A673 (cell line): ENCODE measurements around the gene ALPI. TPM values are rescaled to one million over a fixed set of nuclear protein-coding genes. Genes with fewer than 3 reads are reported as not detected.

Source experiments
- BruUV-seq: library from RNA; stranded (reverse); fragments of 400-500 nt; replicated peaks from 2 replicates; lab custom pipeline; 2021; lab: Mats Ljungman, UMichigan
- CTCF ChIA-PET: fragments of 300-600 bp; sonication (Branson Sonifier 250); formaldehyde crosslinking; loops from one replicate; lab custom pipeline; 2022; ENCODE audit warnings: antibody characterized with exemption; lab: Charles Lee
- POLR2A ChIA-PET: fragments of 300-600 bp; sonication (Branson Sonifier 250); formaldehyde crosslinking; loops from one replicate; lab custom pipeline; 2022; ENCODE audit warnings: antibody characterized with exemption; ENCODE audit not compliant: low non-redundant PET; lab: Charles Lee
- DNase-seq: peaks from one replicate; pipeline ENCODE4 v3.0.0-alpha.2; 2015; ENCODE audit warnings: low spot score
- H3K27ac ChIP-seq: fragments of 200-600 bp; sonication (generic); 2 replicates; pipeline ENCODE4 v1.5.1; 2016; ENCODE audit warnings: mixed run types, low read depth, mild to moderate bottlenecking, mixed read lengths, antibody characterized with exemption, low read length; ENCODE audit not compliant: poor library complexity, severe bottlenecking
- H3K27me3 ChIP-seq: fragments of 200-600 bp; sonication (generic); replicated peaks from 2 replicates; pipeline ENCODE4 v1.6.1; 2017; ENCODE audit warnings: mixed run types, low read depth, mild to moderate bottlenecking, mixed read lengths, antibody characterized with exemption, low read length; ENCODE audit not compliant: insufficient read depth, poor library complexity
- H3K36me3 ChIP-seq: fragments of 200-600 bp; sonication (generic); 2 replicates; pipeline ENCODE4 v1.6.1; 2016; ENCODE audit warnings: mixed run types, mild to moderate bottlenecking, mixed read lengths, antibody characterized with exemption, low read length; ENCODE audit not compliant: insufficient read depth, poor library complexity, severe bottlenecking
- H3K4me1 ChIP-seq: fragments of 200-600 bp; sonication (generic); 2 replicates; pipeline ENCODE4 v1.6.1; 2017; ENCODE audit warnings: mixed run types, mild to moderate bottlenecking, mixed read lengths, antibody characterized with exemption, low read length; ENCODE audit not compliant: insufficient read depth, poor library complexity, severe bottlenecking
- H3K4me3 ChIP-seq: fragments of 200-600 bp; sonication (generic); 2 replicates; pipeline ENCODE4 v1.5.1; 2016; ENCODE audit warnings: low read depth, mixed run types, mild to moderate bottlenecking, mixed read lengths, low read length; ENCODE audit not compliant: poor library complexity, severe bottlenecking
- H3K9me3 ChIP-seq: fragments of 200-600 bp; sonication (generic); 2 replicates; pipeline ENCODE4 v1.6.1; 2016; ENCODE audit warnings: mixed run types, low read depth, mild to moderate bottlenecking, mixed read lengths, antibody characterized with exemption, low read length; ENCODE audit not compliant: poor library complexity, severe bottlenecking
- CTCF ChIP-seq: fragments of 300-800, 200-600 bp; sonication (generic); conservative IDR thresholded peaks from 2 replicates; pipeline ENCODE4 v1.5.1; 2017; ENCODE audit warnings: low read depth, mild to moderate bottlenecking, antibody characterized with exemption, low read length, moderate library complexity, mixed read lengths
- EZH2 ChIP-seq: fragments of 200-600 bp; sonication (generic); IDR thresholded peaks from 2 replicates; pipeline ENCODE4 v1.6.1; 2017; ENCODE audit warnings: borderline replicate concordance, low read depth, mild to moderate bottlenecking, mixed read lengths, antibody characterized with exemption, low read length; ENCODE audit not compliant: poor library complexity, severe bottlenecking
- intact Hi-C: fragments of 100-400 bp; cut with micrococcal nuclease; formaldehyde crosslinking; loops from one replicate; pipeline ENCODE4 v1.10.0; 2022; ENCODE audit not compliant: unreplicated experiment
- total RNA-seq: library from RNA; stranded (reverse); gene quantifications from 2 replicates; pipeline ENCODE4 v1.2.3, GENCODE V29; 2021

ALPI gene
- total RNA-seq, 1 experiment from 2014 or later = not detected

- TF ChIP-seq CTCF (no peak), EZH2 (no peak)
- intact Hi-C loops = no loop called here
- DNase-seq = no peak
- ChIA-PET CTCF (no interaction called here), POLR2A (no interaction called here)
- Histone ChIP-seq H3K36me3 (no peaks in the 10 kb centered on the region), H3K27ac (no peak overlapping the region), H3K4me3 (no peak overlapping the region), H3K9me3 (no peaks in the 10 kb centered on the region), H3K4me1 (no peaks in the 10 kb centered on the region), H3K27me3 (peaks cover 57% of the 10 kb centered on the region)
- no TSS peak for BruUV-seq
Measured at GRCh38 chr2:232419245-232420072, 36.5 kb upstream of the ALPI start.

- H3K9me3 ChIP-seq = no peaks in the 10 kb centered on the region
- ChIA-PET POLR2A (no interaction called here), CTCF (no interaction called here)
- DNase-seq = no peak
- intact Hi-C loops = no loop called here
- TF ChIP-seq CTCF = no peak
- no peak for TF ChIP-seq EZH2
- no peaks in the 10 kb centered on the region for H3K4me1 ChIP-seq
- BruUV-seq = no TSS peak
- H3K4me3 ChIP-seq = peak overlapping the region; percentile 31
- H3K36me3 ChIP-seq = no peaks in the 10 kb centered on the region
- H3K27ac ChIP-seq = no peak overlapping the region
- H3K27me3 ChIP-seq = peaks cover 61% of the 10 kb centered on the region
Measured at GRCh38 chr2:232420073-232420454, 35.9 kb upstream of the ALPI start.

- no TSS peak for BruUV-seq
- H3K27ac ChIP-seq = no peak overlapping the region
- H3K27me3 ChIP-seq = peaks cover 66% of the 10 kb centered on the region
- TF ChIP-seq EZH2 (peak; percentile 92), CTCF (no peak)
- POLR2A ChIA-PET = no interaction called here
- H3K9me3 ChIP-seq = no peaks in the 10 kb centered on the region
- CTCF ChIA-PET = no interaction called here
- no peak for DNase-seq
- H3K4me3 ChIP-seq = peak overlapping the region; percentile 31
- intact Hi-C loops = no loop called here
- H3K36me3 ChIP-seq = no peaks in the 10 kb centered on the region
- H3K4me1 ChIP-seq = no peaks in the 10 kb centered on the region
Measured at GRCh38 chr2:232420463-232421188, 35.3 kb upstream of the ALPI start.
